T-helper 9 cell (primary cell): ENCODE data around the gene ENC1.

Experiments
- DNase-seq: peaks from one replicate; pipeline ENCODE4 v3.0.0-alpha.2; 2020

The ENC1 gene

GRCh38 chr5:74603376-74603775 lies 37.2 kb downstream of the ENC1 start:
- no peak for DNase-seq

GRCh38 chr5:74599148-74599547 lies 41.4 kb downstream of the ENC1 start:
- no peak for DNase-seq

- DNase-seq: no peak
Observed at GRCh38 chr5:74598731-74599130, 41.8 kb downstream of the ENC1 start.

- DNase-seq: no peak
Observed at GRCh38 chr5:74596927-74597326, 43.6 kb downstream of the ENC1 start.

- DNase-seq: no peak
Observed at GRCh38 chr5:74595143-74595925, 45.2 kb downstream of the ENC1 start.

GRCh38 chr5:74594137-74595040 lies 46.1 kb downstream of the ENC1 start:
- DNase-seq: no peak

- DNase-seq: no peak
Observed at GRCh38 chr5:74589204-74590056, 51.1 kb downstream of the ENC1 start.

- DNase-seq: no peak
Observed at GRCh38 chr5:74588415-74588814, 52.1 kb downstream of the ENC1 start.

- no peak for DNase-seq
Observed at GRCh38 chr5:74587890-74588289, 52.6 kb downstream of the ENC1 start.

- DNase-seq: no peak
Observed at GRCh38 chr5:74587300-74587699, 53.2 kb downstream of the ENC1 start.

GRCh38 chr5:74586856-74587255 lies 53.7 kb downstream of the ENC1 start:
- no peak for DNase-seq

- DNase-seq: no peak
Observed at GRCh38 chr5:74582853-74583252, 57.7 kb downstream of the ENC1 start.

GRCh38 chr5:74581988-74582365 lies 58.6 kb downstream of the ENC1 start:
- DNase-seq: no peak

GRCh38 chr5:74580729-74581109 lies 59.8 kb downstream of the ENC1 start:
- no peak for DNase-seq

GRCh38 chr5:74579215-74579614 lies 61.3 kb downstream of the ENC1 start:
- peak; percentile 16 for DNase-seq

- no peak for DNase-seq
Observed at GRCh38 chr5:74578356-74579044, 62.0 kb downstream of the ENC1 start.
